Daoy (cell line): ENCODE data around the gene FSTL4. TPM values are rescaled to one million over a fixed set of nuclear protein-coding genes. Genes with fewer than 3 reads are reported as not detected.

ENCODE experiments used
- DNase-seq: peaks from one replicate; pipeline ENCODE4 v3.0.0-alpha.2; 2015; ENCODE audit warnings: low read depth
- total RNA-seq: library from RNA; depleted of rRNA; stranded (reverse); fragments of >200 nt; shearing (Covaris generic); gene quantifications from 2 replicates; pipeline ENCODE4 v1.2.3, GENCODE V29; 2014

The FSTL4 gene
- total RNA-seq, 1 experiment from 2014 or later, result 0.11 TPM

DNA sequence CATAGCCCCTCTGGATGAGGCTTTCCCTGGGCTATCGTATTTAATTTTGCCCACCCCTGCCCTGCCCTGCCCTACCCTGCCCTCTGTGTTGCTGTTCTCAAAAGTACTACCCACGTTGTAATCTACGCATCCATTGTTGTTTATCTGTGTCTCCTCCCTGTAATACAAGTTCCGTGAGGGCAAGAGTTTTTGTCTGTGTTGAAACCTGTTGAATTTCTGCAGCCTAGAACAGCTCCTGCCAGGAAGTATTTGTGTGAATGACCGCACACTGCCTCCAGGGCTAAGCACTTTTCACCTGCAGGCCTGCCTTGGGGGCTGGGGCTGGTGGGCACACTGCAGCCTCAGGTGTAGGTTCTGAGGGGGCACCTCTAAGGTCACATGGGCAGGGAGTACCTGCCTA is 315.7 kb downstream of the FSTL4 start:
- DNase-seq, result no peak

DNA sequence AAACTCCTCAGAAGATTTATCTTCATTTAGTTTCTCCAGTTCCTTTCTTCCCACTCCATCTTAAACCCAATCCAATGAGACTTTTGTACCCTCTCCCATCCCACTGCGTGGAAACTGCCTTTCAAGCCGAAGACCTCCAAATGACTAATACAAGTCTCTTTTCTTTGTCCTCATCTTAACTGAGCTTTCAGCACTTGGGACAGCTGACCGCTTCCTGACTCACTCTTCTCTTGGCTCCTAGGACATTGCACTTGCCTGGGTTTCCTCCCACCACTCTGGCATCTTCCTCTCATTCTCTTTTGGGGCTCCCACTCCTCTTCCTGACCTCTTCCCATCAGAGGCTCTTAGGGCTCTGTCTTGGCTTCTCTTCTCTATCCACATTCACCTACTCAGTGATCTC is 316.8 kb downstream of the FSTL4 start:
- DNase-seq, result peak; percentile 38

DNA sequence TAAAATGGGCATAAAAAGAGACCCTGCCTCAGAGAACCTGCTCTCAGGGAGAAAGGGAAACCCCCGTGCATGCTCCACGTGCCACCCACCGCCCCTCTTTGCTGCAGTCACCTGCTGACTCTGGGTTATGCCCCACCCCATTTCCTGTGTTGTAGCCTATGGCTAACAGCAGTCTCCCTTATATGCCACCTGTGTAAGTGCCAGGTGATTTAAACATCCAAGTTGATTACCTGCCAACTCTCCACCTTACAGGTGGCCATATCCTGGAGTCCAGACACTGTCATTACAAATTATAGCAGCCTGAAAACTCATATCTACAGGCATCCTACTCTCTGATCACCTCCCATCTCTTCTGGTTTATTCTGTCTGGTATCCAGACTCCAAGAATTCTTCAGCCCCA is 318.0 kb downstream of the FSTL4 start:
- no peak for DNase-seq

DNA sequence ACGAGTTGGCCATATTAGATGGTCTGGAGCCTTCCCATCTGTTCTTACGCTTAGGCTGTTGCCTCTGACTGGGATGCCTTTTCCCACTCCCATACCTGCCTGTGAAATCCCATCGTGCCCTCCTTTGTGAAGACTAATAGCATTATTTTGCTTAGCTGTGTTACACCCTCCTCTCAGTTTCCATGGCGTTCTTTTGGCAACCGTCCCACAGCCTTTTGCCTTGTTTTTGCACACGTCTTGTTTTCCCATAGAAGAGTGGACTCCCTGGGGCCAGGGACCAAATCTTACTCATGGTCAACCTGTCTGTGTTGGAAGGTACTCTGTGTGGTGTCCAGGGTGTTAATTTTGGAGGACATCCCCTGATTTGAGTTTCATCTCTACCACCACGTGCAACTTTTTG is 318.4 kb downstream of the FSTL4 start:
- DNase-seq, result no peak

DNA sequence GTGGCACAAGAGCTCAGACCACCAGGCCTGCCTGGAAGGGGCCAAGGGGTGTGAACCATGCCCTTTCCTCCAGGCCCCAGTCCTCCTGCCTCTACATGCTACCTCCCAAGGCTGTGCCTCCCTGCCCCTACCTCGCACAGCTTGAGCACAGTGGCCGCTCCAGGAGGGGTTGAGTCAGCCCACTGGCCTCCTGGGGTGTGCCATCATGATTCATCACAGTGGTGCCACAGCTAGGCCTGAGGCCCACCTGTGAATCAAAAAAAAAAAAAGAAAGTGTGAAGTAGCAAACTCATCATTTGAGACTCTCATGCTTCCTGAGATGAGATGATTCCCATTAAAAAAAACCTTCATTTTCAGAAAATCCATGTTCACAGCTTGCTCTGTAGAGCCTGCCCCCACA is 320.0 kb downstream of the FSTL4 start:
- peak; percentile 96 for DNase-seq

DNA sequence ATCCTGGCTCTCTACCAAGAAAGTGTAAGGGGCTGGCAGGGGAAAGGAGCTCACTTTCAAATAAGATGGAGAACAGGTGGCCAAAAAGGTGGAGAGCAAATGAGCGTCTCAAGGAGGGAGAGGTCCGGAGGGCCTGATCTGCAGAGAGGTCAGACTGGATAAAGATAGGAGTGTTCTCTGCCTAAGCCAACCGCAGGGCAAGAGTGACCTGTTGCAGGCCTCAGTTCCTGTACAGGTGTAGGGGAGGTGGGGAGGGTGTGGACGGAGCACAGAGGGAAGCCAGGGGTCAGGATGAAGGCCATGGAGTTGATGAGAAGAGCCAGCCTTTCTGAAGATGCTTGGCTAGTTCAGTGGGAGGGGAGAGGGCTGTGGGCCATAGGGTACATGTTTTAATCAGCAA is 320.8 kb downstream of the FSTL4 start:
- DNase-seq, result no peak

DNA sequence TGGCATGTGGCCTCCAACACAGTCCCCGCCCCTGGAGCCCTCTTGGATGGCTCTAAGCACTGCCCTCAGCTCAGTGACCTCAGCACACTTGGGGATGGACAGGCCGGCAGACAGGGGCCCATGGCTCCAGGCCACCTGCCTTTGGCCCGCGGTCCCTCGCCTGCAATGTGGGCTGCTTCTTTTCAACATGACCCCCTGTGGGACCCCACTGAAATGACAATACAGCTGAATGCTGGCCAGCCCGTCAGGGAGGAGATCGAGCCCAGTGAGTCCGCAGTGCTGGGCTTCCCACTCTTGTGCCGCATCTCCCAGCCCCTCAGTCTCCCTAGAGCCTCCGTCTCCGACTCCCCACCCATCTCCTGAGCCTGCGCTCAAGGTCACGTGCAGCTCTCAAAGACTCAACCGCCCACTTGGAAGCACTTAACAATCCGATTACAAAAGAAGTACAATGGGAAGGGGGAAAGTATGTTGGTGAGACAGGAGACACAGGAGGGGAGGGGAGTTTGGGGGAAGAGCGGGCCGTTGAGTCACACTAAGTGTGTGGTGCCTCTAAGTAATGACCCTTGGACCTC is 321.6 kb downstream of the FSTL4 start:
- no peak for DNase-seq

DNA sequence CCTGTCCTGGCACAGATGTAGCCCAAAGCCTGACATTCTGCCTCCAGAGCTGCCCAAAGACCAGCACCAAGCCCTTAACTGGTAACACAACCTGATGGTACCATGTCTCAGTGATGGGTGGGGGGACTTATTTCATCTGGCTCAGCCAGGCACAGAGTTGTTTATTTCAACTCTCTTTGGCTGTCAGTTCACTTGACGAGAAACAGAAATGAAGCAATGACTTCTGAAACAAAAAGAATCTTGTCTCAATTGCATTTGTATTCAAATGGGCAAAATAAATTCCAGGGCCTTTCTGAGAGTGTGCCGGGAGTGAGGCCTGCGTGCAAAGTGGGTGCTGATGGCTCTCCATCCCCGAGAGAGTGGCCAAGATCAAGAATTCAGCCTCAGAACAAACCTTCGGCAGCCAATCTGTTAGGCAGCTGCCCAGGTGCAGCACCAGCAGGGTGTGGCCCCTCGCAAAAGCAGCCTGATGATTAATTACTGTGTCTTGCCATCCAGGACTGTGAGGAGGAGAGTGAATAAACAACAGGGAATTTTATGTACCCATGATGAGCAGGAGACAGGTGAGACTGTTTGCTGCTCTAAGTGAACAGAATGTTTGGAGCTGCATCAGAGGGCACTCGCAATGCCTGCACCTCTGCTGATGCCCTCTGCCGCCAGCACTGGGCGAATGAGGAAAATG is 322.5 kb downstream of the FSTL4 start:
- no peak for DNase-seq

DNA sequence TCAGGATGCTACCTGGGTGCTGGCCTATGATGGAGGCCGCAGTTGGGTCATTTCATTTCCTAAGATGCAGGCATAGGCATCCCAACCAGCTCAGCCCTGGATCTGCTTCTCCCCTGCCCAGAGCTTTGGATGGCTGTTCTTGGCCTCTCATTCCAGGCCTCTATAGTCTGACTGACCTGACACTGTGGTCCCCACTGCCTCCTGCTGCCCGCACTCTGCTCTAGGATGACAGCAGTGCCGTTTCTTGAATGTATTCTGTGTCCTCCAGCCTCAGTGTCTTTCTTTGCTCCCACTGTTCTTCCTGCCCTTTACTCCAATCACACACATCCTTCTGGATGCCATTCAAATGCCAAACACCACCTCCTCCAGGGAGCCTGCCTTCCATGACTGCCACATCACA is 324.8 kb downstream of the FSTL4 start:
- DNase-seq, result peak; percentile 50

DNA sequence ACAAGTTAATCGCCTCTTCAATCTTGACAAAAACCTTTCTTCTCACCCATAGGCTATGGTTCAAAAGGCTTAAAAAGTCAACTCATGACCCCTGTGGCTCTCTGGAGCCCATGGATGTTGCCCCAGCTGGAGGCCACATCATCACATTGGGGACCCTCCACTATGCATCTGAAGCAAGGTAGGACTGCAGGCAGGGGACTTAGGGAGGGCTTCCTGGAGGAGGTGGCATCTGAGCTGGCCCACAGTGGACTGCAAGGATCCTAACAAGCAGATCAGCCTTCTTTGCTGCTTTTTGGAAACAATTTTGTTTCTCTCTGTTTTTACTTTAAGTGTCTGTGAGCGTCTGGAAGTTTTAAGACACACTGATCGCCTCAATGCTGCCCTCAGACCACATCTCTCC is 325.9 kb downstream of the FSTL4 start:
- no peak for DNase-seq

DNA sequence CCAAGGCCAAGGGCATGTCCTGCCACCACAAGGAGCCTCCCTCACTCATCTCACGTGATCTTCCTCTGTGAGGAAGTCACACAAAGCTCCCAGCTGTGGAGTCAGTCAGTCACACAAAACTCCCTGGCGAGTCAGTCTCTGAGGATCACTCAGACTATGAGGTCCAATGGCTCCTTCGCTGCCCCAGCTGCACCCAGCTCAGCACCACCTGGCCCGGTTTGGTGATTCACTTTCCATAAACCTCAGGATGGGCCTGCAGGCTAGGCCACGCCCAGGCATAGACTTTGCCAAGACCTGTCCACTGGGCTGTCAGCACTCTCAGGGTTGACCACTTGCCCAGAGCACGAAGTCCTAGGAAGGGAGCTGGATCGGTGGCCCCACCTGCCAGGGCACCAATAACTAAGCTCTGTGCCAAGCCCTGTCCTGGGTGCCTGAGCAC is 326.7 kb downstream of the FSTL4 start:
- DNase-seq, result peak; percentile 70

DNA sequence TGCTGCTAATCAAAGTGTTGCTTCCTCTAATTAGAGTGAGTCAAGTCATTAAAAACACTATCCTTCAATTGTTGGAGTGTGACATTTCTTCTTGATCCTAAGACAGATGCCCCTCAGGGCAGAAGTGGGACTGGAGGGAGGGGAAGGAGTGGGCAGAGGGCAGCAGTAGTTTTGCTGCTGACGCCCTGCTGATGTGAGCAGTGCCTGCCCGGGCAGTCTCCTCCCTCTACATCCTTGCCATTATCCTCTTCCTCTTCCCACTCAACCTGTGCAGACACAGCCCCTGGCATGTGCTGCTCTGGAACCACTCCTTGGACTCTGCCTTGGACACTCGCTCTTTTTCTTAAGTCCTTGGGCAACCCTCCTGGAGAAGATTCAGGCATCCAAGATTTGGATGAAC is 328.0 kb downstream of the FSTL4 start:
- no peak for DNase-seq

DNA sequence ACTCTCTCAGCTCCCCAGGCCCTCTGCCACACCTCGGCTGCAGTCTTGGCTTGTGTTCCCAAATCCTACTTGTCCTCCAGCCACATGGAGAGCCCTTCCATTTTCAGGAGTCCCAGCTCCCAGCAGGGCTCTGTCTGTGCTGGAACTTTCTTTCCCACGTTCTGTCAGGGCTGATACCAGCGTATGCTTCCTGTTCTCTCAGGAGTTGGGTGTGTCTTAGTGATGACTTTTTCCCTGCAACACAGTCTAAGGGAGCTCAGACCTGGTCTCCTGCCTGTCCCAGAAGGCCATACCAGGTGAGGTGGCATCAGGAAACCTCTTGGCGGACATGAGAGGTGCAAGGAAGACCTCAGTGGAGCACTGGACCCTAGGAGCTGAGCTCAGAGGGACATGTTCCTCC is 334.0 kb downstream of the FSTL4 start:
- DNase-seq, result no peak

DNA sequence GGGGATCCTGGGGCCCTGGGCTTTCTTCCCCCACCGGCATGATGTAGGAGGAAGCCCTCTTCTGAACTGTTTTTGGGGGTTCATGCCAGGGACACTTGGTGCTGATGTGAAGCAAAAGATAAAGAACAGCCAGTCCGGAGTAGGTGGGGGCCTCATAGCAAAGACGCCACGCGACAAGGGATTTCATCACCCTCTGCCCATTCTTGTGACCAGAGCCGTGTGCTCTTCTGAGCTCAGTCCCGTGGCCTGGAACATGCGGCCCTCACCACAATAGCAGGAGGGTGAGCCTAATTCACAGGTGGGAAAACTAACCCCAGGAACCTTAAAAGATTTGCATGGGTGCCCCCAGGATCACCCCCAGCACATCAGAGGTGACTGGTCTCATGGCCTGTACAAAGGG is 334.6 kb downstream of the FSTL4 start:
- no peak for DNase-seq

DNA sequence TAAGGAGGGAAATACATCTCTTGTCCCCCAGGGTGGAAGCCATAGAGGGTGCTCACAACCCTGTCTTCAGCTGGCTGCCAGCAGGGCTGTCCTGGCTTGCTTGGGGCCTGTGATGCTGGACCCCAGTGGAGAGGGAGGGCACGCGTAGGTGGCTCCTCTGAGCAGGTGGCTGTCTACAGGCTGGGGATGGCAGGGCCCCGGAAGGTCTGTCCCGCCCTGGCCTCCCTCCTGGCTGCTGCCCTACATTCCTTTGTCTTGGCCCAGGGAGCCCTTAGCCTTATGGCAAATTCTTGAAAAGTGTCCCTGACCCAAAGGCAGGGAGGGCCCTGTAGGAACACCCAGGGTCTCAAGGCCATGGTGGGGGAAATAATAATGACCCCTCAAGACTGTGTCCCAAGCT is 336.2 kb downstream of the FSTL4 start:
- no peak for DNase-seq

DNA sequence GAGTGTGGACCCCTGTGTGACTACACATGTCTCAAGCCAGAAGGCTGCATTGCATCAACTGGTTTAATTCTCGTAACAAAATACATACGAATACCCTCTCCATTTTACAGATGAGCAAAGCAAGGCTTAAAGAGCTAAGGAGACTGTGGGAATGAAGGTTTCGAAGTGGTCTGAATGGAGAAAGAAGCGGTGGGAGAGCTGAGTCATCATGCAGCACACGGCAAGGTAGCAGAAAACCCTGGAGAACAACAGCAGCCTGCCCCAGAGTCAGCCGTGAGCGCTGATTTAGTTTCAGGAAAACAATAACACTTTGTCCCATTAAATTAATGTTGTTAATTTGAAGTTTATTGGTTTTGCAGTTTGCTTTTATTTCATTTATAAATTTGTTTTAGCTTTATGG is 336.7 kb downstream of the FSTL4 start:
- DNase-seq, result no peak

DNA sequence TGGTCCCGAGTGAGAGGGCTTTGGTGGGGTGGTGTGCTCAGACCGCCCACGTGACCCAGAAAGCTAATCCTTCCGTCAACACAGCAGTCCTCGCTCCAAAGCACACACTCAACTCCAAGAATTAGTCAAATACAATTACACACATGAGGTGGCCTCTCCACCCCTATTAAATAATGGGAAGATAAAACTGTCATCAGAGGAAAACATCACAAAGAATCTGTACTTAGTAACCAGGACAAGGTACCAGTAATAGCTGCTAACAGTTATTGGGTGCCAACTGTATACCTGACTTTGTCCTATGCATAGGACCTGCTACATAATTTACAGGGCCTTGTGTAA is 337.8 kb downstream of the FSTL4 start:
- peak; percentile 59 for DNase-seq

DNA sequence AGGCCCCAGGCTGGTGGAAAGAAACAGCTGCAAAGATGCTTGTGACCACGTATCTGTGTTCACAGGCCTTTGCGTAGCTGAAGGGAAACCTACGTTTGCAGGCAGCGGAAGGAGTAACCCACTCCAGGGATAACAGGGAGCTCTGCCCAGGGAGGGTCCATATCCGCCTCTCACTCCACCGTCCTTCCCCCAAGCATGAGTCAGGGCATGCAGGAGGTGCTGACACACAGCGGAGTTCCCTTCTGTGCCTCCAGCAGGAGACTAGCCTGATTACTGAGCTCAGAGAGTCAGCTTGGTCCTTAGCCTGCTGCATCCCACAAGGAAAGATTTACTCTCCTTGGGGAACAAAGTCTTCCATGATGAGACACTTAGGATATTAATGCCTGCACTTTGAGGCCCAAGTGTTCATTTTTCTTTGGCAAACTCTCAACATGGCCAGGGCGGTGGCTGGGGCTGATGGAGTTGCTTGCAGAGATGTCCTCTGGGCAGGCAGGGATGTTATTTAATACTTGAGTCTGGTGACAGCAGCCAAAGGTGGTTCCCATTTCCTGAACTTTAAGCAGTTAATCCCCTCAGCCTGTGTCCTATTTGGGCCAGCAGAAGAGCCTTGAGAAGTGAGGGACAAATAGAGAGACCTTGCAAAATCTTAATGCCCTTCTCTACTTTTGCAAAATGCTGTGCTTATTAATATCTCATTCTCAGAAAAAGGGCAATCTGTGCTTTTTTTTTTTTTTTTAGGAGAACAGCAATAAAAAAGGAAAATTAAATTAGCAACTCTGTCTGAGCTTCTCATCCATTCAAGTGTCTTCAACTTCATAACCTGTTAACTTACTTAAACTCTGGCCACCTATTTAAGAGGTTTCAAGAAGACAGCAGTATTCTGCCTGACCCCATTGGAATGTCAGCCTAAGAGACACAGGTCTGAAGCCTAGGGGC is 338.4 kb downstream of the FSTL4 start:
- DNase-seq, result peak; percentile 89

DNA sequence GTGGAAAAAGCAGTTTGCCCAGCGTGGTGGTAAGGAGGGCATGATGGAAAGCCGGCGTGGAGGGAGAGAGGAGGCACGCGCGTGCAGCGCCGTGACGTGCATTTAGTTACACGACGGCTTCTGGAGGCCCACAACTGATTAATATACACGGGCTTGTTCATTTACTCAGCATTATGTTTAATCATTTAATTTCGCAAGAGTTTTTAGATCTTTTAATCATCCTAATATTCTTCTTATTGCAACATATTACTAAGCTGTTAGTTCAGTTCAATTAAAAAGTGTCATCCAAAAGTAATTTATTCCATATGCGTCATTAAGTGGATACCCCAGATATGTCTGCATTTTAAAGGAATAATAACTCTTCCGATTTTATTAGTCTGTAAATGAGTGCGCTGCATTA is 340.0 kb downstream of the FSTL4 start:
- no peak for DNase-seq

DNA sequence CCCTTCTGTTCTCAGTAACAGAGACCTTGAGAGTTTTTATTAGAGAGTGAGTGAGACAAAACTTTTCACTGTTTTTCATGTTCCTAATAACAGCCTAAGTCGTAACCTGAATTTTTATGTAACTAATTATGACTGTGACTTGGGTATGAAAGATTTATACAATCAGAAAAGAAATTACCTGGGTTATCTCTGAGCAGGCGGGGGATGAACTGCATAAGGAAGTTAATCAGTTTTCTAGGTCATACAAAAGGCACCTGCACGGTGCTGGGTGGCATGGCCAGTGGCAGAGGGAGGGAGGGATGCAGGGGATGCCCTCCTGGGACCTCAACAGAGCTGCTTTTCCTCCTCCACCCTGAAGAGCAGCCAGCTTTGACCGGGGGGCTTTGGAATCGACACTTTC is 340.7 kb downstream of the FSTL4 start:
- DNase-seq, result no peak

DNA sequence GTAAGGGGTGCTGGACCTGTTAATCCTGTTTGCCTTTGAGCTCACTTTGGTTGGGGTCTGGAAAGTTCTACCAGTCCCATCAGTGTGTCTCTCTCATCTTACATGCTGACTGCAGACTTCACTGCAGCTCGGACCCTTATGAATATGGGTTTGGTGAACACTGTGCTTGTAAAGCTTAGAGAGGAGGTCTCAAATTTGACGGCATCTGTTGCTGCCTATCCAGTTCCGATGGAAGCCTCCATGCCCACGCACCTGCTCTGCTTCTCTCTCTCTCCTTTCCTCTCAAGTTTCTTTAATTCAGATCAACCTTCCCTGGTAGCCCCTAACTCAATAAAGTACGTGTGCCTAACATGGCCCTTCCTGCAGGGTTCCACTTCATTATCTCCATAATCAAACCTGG is 342.6 kb downstream of the FSTL4 start:
- no peak for DNase-seq

DNA sequence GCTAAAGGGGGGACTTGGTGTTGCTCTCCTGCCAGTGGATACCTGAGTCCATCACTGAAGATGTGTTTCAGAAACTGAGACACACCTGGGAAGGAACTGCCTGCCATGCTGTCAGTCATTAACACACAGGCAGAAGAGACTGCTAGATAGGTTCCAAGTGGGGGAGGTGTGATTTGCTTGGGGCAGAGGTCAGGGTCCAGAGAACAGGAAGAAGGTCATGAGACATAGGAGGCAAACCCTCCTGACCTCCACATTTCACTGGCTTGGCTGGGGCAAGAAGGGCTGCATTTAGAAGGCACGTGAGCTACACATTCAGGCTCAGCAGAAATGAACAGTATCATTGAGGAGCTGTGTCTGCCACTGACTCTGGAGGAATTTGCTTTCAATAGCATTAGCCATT is 344.7 kb downstream of the FSTL4 start:
- DNase-seq, result no peak

DNA sequence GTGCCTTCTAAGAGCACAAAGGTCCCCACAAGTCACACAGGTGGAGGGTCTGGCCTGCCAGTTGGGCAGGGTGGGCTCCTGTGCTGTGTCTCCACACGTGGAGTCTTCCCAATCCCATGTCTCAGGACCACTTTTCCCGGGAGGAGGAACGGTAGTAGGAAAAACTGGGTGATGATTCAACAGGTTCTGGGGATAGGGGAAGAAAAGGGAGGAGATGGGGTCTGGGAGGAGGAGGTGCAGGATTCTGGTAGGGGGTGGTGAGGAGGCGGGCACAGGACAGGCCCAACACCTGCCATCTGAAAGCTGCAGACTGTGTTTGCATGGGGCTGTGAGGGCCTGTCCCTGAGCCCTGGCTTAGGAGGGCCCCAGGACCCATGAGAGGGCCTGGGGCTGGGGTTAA is 345.4 kb downstream of the FSTL4 start:
- DNase-seq, result no peak
